ENCODE data around the gene LETM1. TPM values are rescaled to one million over a fixed set of nuclear protein-coding genes. Genes with fewer than 3 reads are reported as not detected.

LETM1 gene
- total and polyA plus RNA-seq, 2 of the 13 experiments (the other 11 are each of a cell fraction or from before 2014, with no cell fraction given): 9.7 to 41.6 TPM

DNA sequence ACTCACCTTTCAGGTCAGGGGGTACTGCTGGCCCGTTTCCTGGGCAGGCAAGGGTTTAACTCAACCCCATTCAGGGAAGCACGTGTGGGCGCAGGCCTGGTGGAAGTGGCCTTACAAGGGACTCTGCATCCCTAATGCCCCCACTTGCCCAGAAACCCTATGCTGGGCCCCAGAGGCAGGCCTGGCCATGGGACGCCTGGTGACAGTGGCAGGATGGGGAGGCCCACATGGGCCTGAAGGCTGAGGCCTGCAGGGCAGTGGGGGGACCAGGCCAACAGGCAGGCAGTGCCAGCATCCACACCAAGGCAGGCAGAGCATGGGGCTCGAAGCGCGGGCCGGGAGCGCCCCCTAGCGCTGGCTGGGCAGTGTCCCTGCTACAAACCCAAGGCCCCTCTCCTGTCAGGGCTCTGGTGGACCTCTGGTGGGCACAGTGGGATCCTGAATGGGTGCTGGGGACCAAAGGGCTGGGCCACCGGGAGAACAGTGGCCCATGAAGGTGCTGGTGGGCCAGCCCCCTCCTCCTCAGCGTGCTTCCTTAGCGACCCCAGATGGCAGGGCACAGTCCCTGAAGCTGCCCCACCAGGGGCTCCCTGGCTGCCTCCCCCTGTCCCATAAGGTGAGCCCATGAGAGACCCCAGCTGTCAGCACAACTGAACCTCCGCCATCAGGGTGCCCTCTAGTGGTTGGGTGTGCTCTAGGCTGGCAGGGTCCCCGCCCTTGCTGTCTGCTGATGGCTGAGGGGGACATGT lies 46.0 kb downstream of the LETM1 start (continued):
- TF ChIP-seq NFIB (CRISPR knock-in tag; IDR thresholded peaks at IDR 0.05; ENCODE audit: borderline replicate concordance) (no peak), CERS6 (CRISPR knock-in tag; IDR thresholded peaks at IDR 0.05) (no peak), RBFOX2 (IDR thresholded peaks at IDR 0.05; ENCODE audit: low read depth, low read length) (peak; percentile 86), ZNF850 (CRISPR knock-in tag; conservative IDR thresholded peaks at IDR 0.05) (no peak), SNAPC2 (CRISPR knock-in tag; IDR thresholded peaks at IDR 0.05) (no peak), ATRX (CRISPR knock-in tag; IDR thresholded peaks at IDR 0.05; ENCODE audit: borderline replicate concordance) (no peak), ZNF235 (CRISPR knock-in tag; IDR thresholded peaks at IDR 0.05; ENCODE audit: borderline replicate concordance) (no peak), REPIN1 (CRISPR knock-in tag; IDR thresholded peaks at IDR 0.05; ENCODE audit: borderline replicate concordance, low read depth) (peak; percentile 95), THAP9 (CRISPR knock-in tag; IDR thresholded peaks at IDR 0.05; ENCODE audit: borderline replicate concordance) (no peak; the same call in 1 of the 2 replicates), TMF1 (CRISPR knock-in tag; IDR thresholded peaks at IDR 0.05; ENCODE audit: low read depth) (0 out of 2 replicates have a peak, but pooled peaks have one; percentile 46), TAF1 (CRISPR knock-in tag; IDR thresholded peaks at IDR 0.05) (no peak), ZNF446 (CRISPR knock-in tag; IDR thresholded peaks at IDR 0.05) (no peak), TOPORS (CRISPR knock-in tag; IDR thresholded peaks at IDR 0.05) (peak; percentile 81; the same call in 1 of the 2 replicates), RXRB (CRISPR knock-in tag; IDR thresholded peaks at IDR 0.05; ENCODE audit: borderline replicate concordance) (peak; percentile 3; the same call in 1 of the 2 replicates), JARID2 (CRISPR knock-in tag; IDR thresholded peaks at IDR 0.05; ENCODE audit: insufficient replicate concordance) (no peak), ZNF33A (CRISPR knock-in tag; IDR thresholded peaks at IDR 0.05; ENCODE audit: borderline replicate concordance) (no peak), NR2F6 (IDR thresholded peaks at IDR 0.05) (no peak), NR2F6 (CRISPR knock-in tag; IDR thresholded peaks at IDR 0.05) (peak; percentile 14; the same call in 1 of the 2 replicates), ZNF7 (CRISPR knock-in tag; IDR thresholded peaks at IDR 0.05) (no peak), ZSCAN31 (CRISPR knock-in tag; IDR thresholded peaks at IDR 0.05; ENCODE audit: low read depth) (peak; percentile 83), NFE2 (CRISPR knock-in tag; IDR thresholded peaks at IDR 0.05) (no peak), ZNF790 (CRISPR knock-in tag; IDR thresholded peaks at IDR 0.05; ENCODE audit: borderline replicate concordance) (no peak)
- TF ChIP-seq, protein P1, sequence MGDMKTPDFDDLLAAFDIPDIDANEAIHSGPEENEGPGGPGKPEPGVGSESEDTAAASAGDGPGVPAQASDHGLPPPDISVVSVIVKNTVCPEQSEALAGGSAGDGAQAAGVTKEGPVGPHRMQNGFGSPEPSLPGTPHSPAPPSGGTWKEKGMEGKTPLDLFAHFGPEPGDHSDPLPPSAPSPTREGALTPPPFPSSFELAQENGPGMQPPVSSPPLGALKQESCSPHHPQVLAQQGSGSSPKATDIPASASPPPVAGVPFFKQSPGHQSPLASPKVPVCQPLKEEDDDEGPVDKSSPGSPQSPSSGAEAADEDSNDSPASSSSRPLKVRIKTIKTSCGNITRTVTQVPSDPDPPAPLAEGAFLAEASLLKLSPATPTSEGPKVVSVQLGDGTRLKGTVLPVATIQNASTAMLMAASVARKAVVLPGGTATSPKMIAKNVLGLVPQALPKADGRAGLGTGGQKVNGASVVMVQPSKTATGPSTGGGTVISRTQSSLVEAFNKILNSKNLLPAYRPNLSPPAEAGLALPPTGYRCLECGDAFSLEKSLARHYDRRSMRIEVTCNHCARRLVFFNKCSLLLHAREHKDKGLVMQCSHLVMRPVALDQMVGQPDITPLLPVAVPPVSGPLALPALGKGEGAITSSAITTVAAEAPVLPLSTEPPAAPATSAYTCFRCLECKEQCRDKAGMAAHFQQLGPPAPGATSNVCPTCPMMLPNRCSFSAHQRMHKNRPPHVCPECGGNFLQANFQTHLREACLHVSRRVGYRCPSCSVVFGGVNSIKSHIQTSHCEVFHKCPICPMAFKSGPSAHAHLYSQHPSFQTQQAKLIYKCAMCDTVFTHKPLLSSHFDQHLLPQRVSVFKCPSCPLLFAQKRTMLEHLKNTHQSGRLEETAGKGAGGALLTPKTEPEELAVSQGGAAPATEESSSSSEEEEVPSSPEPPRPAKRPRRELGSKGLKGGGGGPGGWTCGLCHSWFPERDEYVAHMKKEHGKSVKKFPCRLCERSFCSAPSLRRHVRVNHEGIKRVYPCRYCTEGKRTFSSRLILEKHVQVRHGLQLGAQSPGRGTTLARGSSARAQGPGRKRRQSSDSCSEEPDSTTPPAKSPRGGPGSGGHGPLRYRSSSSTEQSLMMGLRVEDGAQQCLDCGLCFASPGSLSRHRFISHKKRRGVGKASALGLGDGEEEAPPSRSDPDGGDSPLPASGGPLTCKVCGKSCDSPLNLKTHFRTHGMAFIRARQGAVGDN (CRISPR knock-in tag; IDR thresholded peaks at IDR 0.05): peak; percentile 95
